ENCODE data around the gene CCDC81. TPM values are rescaled to one million over a fixed set of nuclear protein-coding genes. Genes with fewer than 3 reads are reported as not detected.

Gene CCDC81
- total RNA-seq, 1 experiment from 2014 or later: 1.1 TPM

- ChIA-PET POLR2A (ENCODE audit: low non-redundant PET) (no interaction called here), CTCF (no interaction called here)
- DNase-seq (ENCODE audit: low spot score): no peak
- Histone ChIP-seq H3K4me3 (ENCODE audit: low read depth, low read length, poor library complexity, severe bottlenecking) (no peak overlapping the region), H3K27ac (ENCODE audit: low read depth, low read length, poor library complexity, severe bottlenecking) (no peak overlapping the region), H3K4me1 (ENCODE audit: insufficient read depth, low read length, poor library complexity, severe bottlenecking) (peaks cover 17% of the 10 kb centered on the region), H3K36me3 (ENCODE audit: insufficient read depth, low read length, poor library complexity, severe bottlenecking) (no peaks in the 10 kb centered on the region), H3K27me3 (replicated peaks; ENCODE audit: insufficient read depth, low read depth, low read length, poor library complexity) (no peaks in the 10 kb centered on the region), H3K9me3 (ENCODE audit: low read depth, low read length, poor library complexity, severe bottlenecking) (no peaks in the 10 kb centered on the region)
- TF ChIP-seq EZH2 (IDR thresholded peaks at IDR 0.05; ENCODE audit: borderline replicate concordance, low read depth, low read length, poor library complexity, severe bottlenecking) (no peak), CTCF (conservative IDR thresholded peaks at IDR 0.05; ENCODE audit: low read depth, low read length) (no peak)
- intact Hi-C loops (cut with micrococcal nuclease; ENCODE audit: unreplicated experiment): no loop called here
- no TSS peak for BruUV-seq (replicated peaks)
Observed at GRCh38 chr11:86443415-86443814, 68.7 kb downstream of the CCDC81 start.

- Histone ChIP-seq H3K9me3 (ENCODE audit: low read depth, low read length, poor library complexity, severe bottlenecking) (no peaks in the 10 kb centered on the region), H3K27ac (ENCODE audit: low read depth, low read length, poor library complexity, severe bottlenecking) (no peak overlapping the region), H3K36me3 (ENCODE audit: insufficient read depth, low read length, poor library complexity, severe bottlenecking) (no peaks in the 10 kb centered on the region), H3K4me3 (ENCODE audit: low read depth, low read length, poor library complexity, severe bottlenecking) (no peak overlapping the region), H3K4me1 (ENCODE audit: insufficient read depth, low read length, poor library complexity, severe bottlenecking) (peaks cover 1% of the 10 kb centered on the region), H3K27me3 (replicated peaks; ENCODE audit: insufficient read depth, low read depth, low read length, poor library complexity) (no peaks in the 10 kb centered on the region)
- intact Hi-C loops (cut with micrococcal nuclease; ENCODE audit: unreplicated experiment): no loop called here
- no peak for DNase-seq (ENCODE audit: low spot score)
- TF ChIP-seq EZH2 (IDR thresholded peaks at IDR 0.05; ENCODE audit: borderline replicate concordance, low read depth, low read length, poor library complexity, severe bottlenecking) (no peak), CTCF (conservative IDR thresholded peaks at IDR 0.05; ENCODE audit: low read depth, low read length) (no peak)
- ChIA-PET CTCF (no interaction called here), POLR2A (ENCODE audit: low non-redundant PET) (no interaction called here)
- no TSS peak for BruUV-seq (replicated peaks)
Observed at GRCh38 chr11:86444981-86445380, 70.3 kb downstream of the CCDC81 start.

- intact Hi-C loops (cut with micrococcal nuclease; ENCODE audit: unreplicated experiment): no loop called here
- no peak overlapping the region for H3K4me3 ChIP-seq (ENCODE audit: low read depth, low read length, poor library complexity, severe bottlenecking)
- no peaks in the 10 kb centered on the region for H3K4me1 ChIP-seq (ENCODE audit: insufficient read depth, low read length, poor library complexity, severe bottlenecking)
- H3K27me3 ChIP-seq (replicated peaks; ENCODE audit: insufficient read depth, low read depth, low read length, poor library complexity): no peaks in the 10 kb centered on the region
- no peaks in the 10 kb centered on the region for H3K36me3 ChIP-seq (ENCODE audit: insufficient read depth, low read length, poor library complexity, severe bottlenecking)
- BruUV-seq (replicated peaks): no TSS peak
- DNase-seq (ENCODE audit: low spot score): no peak
- H3K9me3 ChIP-seq (ENCODE audit: low read depth, low read length, poor library complexity, severe bottlenecking): no peaks in the 10 kb centered on the region
- ChIA-PET POLR2A (ENCODE audit: low non-redundant PET) (no interaction called here), CTCF (no interaction called here)
- TF ChIP-seq EZH2 (IDR thresholded peaks at IDR 0.05; ENCODE audit: borderline replicate concordance, low read depth, low read length, poor library complexity, severe bottlenecking) (no peak), CTCF (conservative IDR thresholded peaks at IDR 0.05; ENCODE audit: low read depth, low read length) (no peak)
- no peak overlapping the region for H3K27ac ChIP-seq (ENCODE audit: low read depth, low read length, poor library complexity, severe bottlenecking)
Observed at GRCh38 chr11:86446163-86446923, 71.7 kb downstream of the CCDC81 start.
